ENCODE measurements around the gene AXL.
A peak's percentile ranks its signal among the peaks of the same experiment; 100 is the strongest.

Gene AXL

GRCh38 chr19:41239363-41239762 lies 20.3 kb downstream of the AXL start:
- H3K9me3 Mint-ChIP-seq = no peaks in the 10 kb centered on the region
- H3K36me3 Mint-ChIP-seq = no peaks in the 10 kb centered on the region
- DNase-seq (ENCODE audit: low spot score in 2 of 2) = no peak
- no peaks in the 10 kb centered on the region for H3K4me1 Mint-ChIP-seq
- peaks cover 17% of the 10 kb centered on the region for H3K27me3 Mint-ChIP-seq
- H3K27ac Mint-ChIP-seq = no peak overlapping the region
- no peak for ATAC-seq (ENCODE audit: low read depth)
- H3K4me3 Mint-ChIP-seq = no peak overlapping the region

- no peak overlapping the region for H3K27ac Mint-ChIP-seq
- peaks cover 17% of the 10 kb centered on the region for H3K27me3 Mint-ChIP-seq
- ATAC-seq (ENCODE audit: low read depth) (no peak), DNase-seq (ENCODE audit: low spot score in 2 of 2) (no peak)
- no peaks in the 10 kb centered on the region for H3K4me1 Mint-ChIP-seq
- no peaks in the 10 kb centered on the region for H3K36me3 Mint-ChIP-seq
- H3K4me3 Mint-ChIP-seq = no peak overlapping the region
- H3K9me3 Mint-ChIP-seq = no peaks in the 10 kb centered on the region
Measured at GRCh38 chr19:41239961-41240574, 21.0 kb downstream of the AXL start.

GRCh38 chr19:41241859-41242258 lies 22.8 kb downstream of the AXL start:
- H3K27me3 Mint-ChIP-seq = peaks cover 17% of the 10 kb centered on the region
- no peak for ATAC-seq (ENCODE audit: low read depth)
- H3K9me3 Mint-ChIP-seq = no peaks in the 10 kb centered on the region
- no peaks in the 10 kb centered on the region for H3K4me1 Mint-ChIP-seq
- no peak for DNase-seq (ENCODE audit: low spot score in 2 of 2)
- H3K4me3 Mint-ChIP-seq = no peak overlapping the region
- no peaks in the 10 kb centered on the region for H3K36me3 Mint-ChIP-seq
- H3K27ac Mint-ChIP-seq = no peak overlapping the region

GRCh38 chr19:41244117-41244516 lies 25.1 kb downstream of the AXL start:
- Mint-ChIP-seq H3K27me3 (peaks cover 10% of the 10 kb centered on the region), H3K27ac (no peak overlapping the region), H3K4me1 (no peaks in the 10 kb centered on the region), H3K9me3 (no peaks in the 10 kb centered on the region), H3K4me3 (no peak overlapping the region), H3K36me3 (no peaks in the 10 kb centered on the region)
- no peak for ATAC-seq (ENCODE audit: low read depth)
- no peak for DNase-seq (ENCODE audit: low spot score in 2 of 2)

- DNase-seq (ENCODE audit: low spot score in 2 of 2) (no peak), ATAC-seq (ENCODE audit: low read depth) (no peak)
- no peaks in the 10 kb centered on the region for H3K4me1 Mint-ChIP-seq
- H3K27ac Mint-ChIP-seq = no peak overlapping the region
- no peaks in the 10 kb centered on the region for H3K36me3 Mint-ChIP-seq
- no peaks in the 10 kb centered on the region for H3K27me3 Mint-ChIP-seq
- H3K4me3 Mint-ChIP-seq = no peak overlapping the region
- no peaks in the 10 kb centered on the region for H3K9me3 Mint-ChIP-seq
Measured at GRCh38 chr19:41245843-41246242, 26.8 kb downstream of the AXL start.

- ATAC-seq (ENCODE audit: low read depth) = no peak
- H3K36me3 Mint-ChIP-seq = no peaks in the 10 kb centered on the region
- H3K4me3 Mint-ChIP-seq = no peak overlapping the region
- no peaks in the 10 kb centered on the region for H3K9me3 Mint-ChIP-seq
- H3K27ac Mint-ChIP-seq = no peak overlapping the region
- H3K27me3 Mint-ChIP-seq = peaks cover 7% of the 10 kb centered on the region
- no peaks in the 10 kb centered on the region for H3K4me1 Mint-ChIP-seq
- DNase-seq (ENCODE audit: low spot score in 2 of 2) = no peak
Measured at GRCh38 chr19:41248895-41249294, 29.9 kb downstream of the AXL start.

- Mint-ChIP-seq H3K27ac (no peak overlapping the region), H3K4me3 (no peak overlapping the region), H3K9me3 (no peaks in the 10 kb centered on the region), H3K4me1 (no peaks in the 10 kb centered on the region), H3K27me3 (peaks cover 7% of the 10 kb centered on the region), H3K36me3 (no peaks in the 10 kb centered on the region)
- no peak for ATAC-seq (ENCODE audit: low read depth)
- no peak for DNase-seq (ENCODE audit: low spot score in 2 of 2)
Measured at GRCh38 chr19:41249707-41250423, 30.8 kb downstream of the AXL start.

- Mint-ChIP-seq H3K27me3 (peaks cover 7% of the 10 kb centered on the region), H3K4me3 (no peak overlapping the region), H3K9me3 (no peaks in the 10 kb centered on the region), H3K27ac (no peak overlapping the region), H3K4me1 (peaks cover 2% of the 10 kb centered on the region), H3K36me3 (no peaks in the 10 kb centered on the region)
- ATAC-seq (ENCODE audit: low read depth) (no peak), DNase-seq (ENCODE audit: low spot score in 2 of 2) (no peak)
Measured at GRCh38 chr19:41253660-41254059, 34.6 kb downstream of the AXL start.

GRCh38 chr19:41255171-41255570 lies 36.1 kb downstream of the AXL start:
- Mint-ChIP-seq H3K9me3 (no peaks in the 10 kb centered on the region), H3K27me3 (peaks cover 7% of the 10 kb centered on the region), H3K36me3 (no peaks in the 10 kb centered on the region), H3K4me3 (no peak overlapping the region), H3K27ac (no peak overlapping the region), H3K4me1 (peaks cover 2% of the 10 kb centered on the region)
- ATAC-seq (ENCODE audit: low read depth) (no peak), DNase-seq (ENCODE audit: low spot score in 2 of 2) (no peak)

GRCh38 chr19:41261474-41262190 lies 42.6 kb downstream of the AXL start:
- DNase-seq (ENCODE audit: low spot score in 2 of 2) = peak in 1 of 2 donors; percentile 15
- Mint-ChIP-seq H3K9me3 (no peaks in the 10 kb centered on the region), H3K4me3 (peak overlapping the region; percentile 97), H3K36me3 (peaks cover 2% of the 10 kb centered on the region), H3K4me1 (peaks cover 29% of the 10 kb centered on the region), H3K27ac (peak overlapping the region; percentile 99), H3K27me3 (no peaks in the 10 kb centered on the region)
- ATAC-seq (ENCODE audit: low read depth) = no peak

- peak overlapping the region; percentile 97 for H3K4me3 Mint-ChIP-seq
- peak overlapping the region; percentile 99 for H3K27ac Mint-ChIP-seq
- no peaks in the 10 kb centered on the region for H3K27me3 Mint-ChIP-seq
- DNase-seq (ENCODE audit: low spot score in 2 of 2) (peak; percentile 77 to 81), ATAC-seq (ENCODE audit: low read depth) (peak; percentile 34)
- H3K36me3 Mint-ChIP-seq = peaks cover 3% of the 10 kb centered on the region
- H3K9me3 Mint-ChIP-seq = no peaks in the 10 kb centered on the region
- peaks cover 37% of the 10 kb centered on the region for H3K4me1 Mint-ChIP-seq
Measured at GRCh38 chr19:41263042-41263849, 44.2 kb downstream of the AXL start.

GRCh38 chr19:41263850-41264580 lies 45.0 kb downstream of the AXL start, which contains the start of gene HNRNPUL1:
Gene HNRNPUL1, plus strand, starts transcription at chr19:41264372. Its CDS starts 132 bp downstream, at chr19:41264504.
- DNase-seq (ENCODE audit: low spot score in 2 of 2) = peak; percentile 100
- Mint-ChIP-seq H3K9me3 (no peaks in the 10 kb centered on the region), H3K4me3 (peak within 1 kb of the TSS; percentile 97), H3K4me1 (peaks cover 37% of the 10 kb centered on the region), H3K27ac (peak within 1 kb of the TSS; percentile 99), H3K27me3 (no peaks in the 10 kb centered on the region), H3K36me3 (peaks cover 3% of the 10 kb centered on the region)
- peak; percentile 62 for ATAC-seq (ENCODE audit: low read depth)
